Measurements from ENCODE around the gene NQO2.
A peak's percentile ranks its signal among the peaks of the same experiment; 100 is the strongest.

The NQO2 gene

GRCh38 chr6:2988426-2989331 is 11.0 kb upstream of the NQO2 start:
- Histone ChIP-seq H3K79me2 (ENCODE audit: insufficient read depth, low read length) (no peaks in the 10 kb centered on the region), H2AFZ (ENCODE audit: low read length) (no peak overlapping the region; the same call in 1 of the 2 replicates), H3K4me2 (ENCODE audit: low read length) (peak overlapping the region; percentile 75), H3K9me2 (ENCODE audit: low read depth, low read length) (no peaks in the 10 kb centered on the region), H3F3A (ENCODE audit: insufficient read depth, low read length) (no peaks in the 10 kb centered on the region), H3K9me3 (ENCODE audit: low read length) (no peaks in the 10 kb centered on the region), H3K4me1 (ENCODE audit: insufficient read depth, low read length, severe bottlenecking) (peaks cover 18% of the 10 kb centered on the region), H3K36me3 (ENCODE audit: insufficient read depth, low read length) (no peaks in the 10 kb centered on the region; the same call in 1 of the 2 replicates), H4K20me1 (ENCODE audit: insufficient read depth, low read length) (no peaks in the 10 kb centered on the region), H3K27me3 (ENCODE audit: insufficient read depth, low read length) (no peaks in the 10 kb centered on the region), H3K27ac (ENCODE audit: low read depth, low read length, poor library complexity, severe bottlenecking) (peak overlapping the region; percentile 81), H3K9ac (ENCODE audit: low read length) (peak overlapping the region; percentile 64), H3K4me3 (ENCODE audit: low read depth, low read length, poor library complexity, severe bottlenecking) (peak overlapping the region; percentile 72)
- no peak for TF ChIP-seq EZH2 (IDR thresholded peaks at IDR 0.05; ENCODE audit: borderline replicate concordance, low read length)
- TF ChIP-seq, protein P1, sequence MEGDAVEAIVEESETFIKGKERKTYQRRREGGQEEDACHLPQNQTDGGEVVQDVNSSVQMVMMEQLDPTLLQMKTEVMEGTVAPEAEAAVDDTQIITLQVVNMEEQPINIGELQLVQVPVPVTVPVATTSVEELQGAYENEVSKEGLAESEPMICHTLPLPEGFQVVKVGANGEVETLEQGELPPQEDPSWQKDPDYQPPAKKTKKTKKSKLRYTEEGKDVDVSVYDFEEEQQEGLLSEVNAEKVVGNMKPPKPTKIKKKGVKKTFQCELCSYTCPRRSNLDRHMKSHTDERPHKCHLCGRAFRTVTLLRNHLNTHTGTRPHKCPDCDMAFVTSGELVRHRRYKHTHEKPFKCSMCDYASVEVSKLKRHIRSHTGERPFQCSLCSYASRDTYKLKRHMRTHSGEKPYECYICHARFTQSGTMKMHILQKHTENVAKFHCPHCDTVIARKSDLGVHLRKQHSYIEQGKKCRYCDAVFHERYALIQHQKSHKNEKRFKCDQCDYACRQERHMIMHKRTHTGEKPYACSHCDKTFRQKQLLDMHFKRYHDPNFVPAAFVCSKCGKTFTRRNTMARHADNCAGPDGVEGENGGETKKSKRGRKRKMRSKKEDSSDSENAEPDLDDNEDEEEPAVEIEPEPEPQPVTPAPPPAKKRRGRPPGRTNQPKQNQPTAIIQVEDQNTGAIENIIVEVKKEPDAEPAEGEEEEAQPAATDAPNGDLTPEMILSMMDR (IDR thresholded peaks at IDR 0.05; ENCODE audit: low read length) = peak; percentile 84

DNA sequence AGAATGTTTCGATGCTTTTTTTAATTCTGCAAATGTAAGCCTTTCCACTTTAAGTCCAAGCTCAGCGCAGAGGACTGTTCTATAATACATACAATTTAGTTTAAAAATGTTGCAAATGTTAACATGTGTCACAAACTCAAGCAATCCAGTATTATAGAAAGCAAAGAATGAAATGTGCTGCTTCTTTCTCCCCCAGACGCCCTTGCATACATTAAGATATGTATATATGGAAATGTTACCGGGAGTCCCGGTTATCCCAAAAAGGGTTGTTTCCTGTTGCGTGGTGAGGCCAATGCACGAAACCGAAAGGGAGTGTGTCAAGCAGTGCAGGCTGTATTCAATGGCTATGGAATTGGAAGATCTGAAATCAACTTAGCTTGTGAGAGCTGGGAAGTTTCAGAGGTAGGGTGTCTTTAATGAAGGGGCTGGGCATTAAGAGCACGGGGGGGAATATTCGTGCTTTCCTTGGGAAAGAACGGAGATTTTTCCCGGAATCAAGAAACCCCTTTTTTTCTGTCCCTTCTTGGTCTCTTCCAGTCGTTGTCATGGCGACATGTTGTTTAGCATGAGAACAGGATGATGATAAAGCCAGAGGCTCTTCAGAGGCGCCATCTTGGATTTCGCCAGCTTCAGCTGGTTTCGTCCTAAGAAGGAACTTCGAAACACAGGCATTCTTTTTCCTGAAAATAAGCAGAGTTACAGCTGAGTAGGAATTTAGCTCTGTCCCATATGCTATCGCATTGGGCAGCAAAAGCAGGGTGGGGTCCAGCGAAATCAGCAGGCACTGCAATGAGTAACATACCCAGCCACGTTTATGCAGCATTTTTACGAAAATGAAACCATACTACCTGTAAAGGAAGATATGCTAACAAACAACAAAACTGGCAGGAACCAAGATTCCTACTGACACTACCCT is 10.1 kb upstream of the NQO2 start:
- TF ChIP-seq, protein P1 (IDR thresholded peaks at IDR 0.05; ENCODE audit: low read length) = no peak; the same call in none of the 2 replicates
- TF ChIP-seq EZH2 (IDR thresholded peaks at IDR 0.05; ENCODE audit: borderline replicate concordance, low read length) = no peak

DNA sequence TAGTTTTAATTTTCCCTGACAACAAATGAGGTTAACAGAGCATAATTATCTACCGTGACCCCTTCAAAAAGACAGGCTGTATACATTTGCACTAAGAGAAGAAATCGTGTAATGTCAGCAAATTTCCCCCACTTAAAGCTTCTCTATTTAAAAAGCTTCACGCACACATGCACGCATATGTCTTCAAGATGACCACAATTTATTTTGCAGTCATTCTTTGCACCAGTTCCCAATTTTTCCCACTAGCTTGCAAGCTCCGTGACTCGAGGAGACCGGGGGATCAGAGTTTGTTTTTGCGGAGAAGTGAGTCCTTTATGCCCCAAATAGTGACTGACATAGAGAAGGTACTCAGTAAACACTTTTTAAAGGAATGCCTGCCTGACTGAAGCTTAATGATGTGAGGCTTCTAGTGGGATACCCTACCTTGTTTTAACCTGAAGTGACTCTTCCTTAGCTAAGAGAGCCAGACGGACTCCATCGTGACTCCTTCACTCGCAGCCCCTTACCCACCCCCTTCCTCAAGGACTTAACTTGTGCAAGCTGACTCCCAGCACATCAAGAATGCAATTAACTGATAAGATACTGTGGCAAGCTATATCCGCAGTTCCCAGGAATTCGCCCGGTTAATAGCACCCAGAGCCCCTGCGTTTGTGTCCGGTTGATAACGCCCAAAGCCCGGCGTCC is 9.3 kb upstream of the NQO2 start:
- Histone ChIP-seq H3F3A (ENCODE audit: insufficient read depth, low read length) (no peaks in the 10 kb centered on the region), H3K4me2 (ENCODE audit: low read length) (peak overlapping the region; percentile 75), H3K9me3 (ENCODE audit: low read length) (no peaks in the 10 kb centered on the region), H2AFZ (ENCODE audit: low read length) (peak overlapping the region; percentile 19; the same call in 1 of the 2 replicates), H3K27me3 (ENCODE audit: insufficient read depth, low read length) (no peaks in the 10 kb centered on the region), H4K20me1 (ENCODE audit: insufficient read depth, low read length) (no peaks in the 10 kb centered on the region), H3K9ac (ENCODE audit: low read length) (peak overlapping the region; percentile 64), H3K9me2 (ENCODE audit: low read depth, low read length) (no peaks in the 10 kb centered on the region), H3K27ac (ENCODE audit: low read depth, low read length, poor library complexity, severe bottlenecking) (peak overlapping the region; percentile 81), H3K79me2 (ENCODE audit: insufficient read depth, low read length) (no peaks in the 10 kb centered on the region), H3K4me1 (ENCODE audit: insufficient read depth, low read length, severe bottlenecking) (peaks cover 18% of the 10 kb centered on the region), H3K36me3 (ENCODE audit: insufficient read depth, low read length) (no peaks in the 10 kb centered on the region; the same call in 1 of the 2 replicates), H3K4me3 (ENCODE audit: low read depth, low read length, poor library complexity, severe bottlenecking) (peak overlapping the region; percentile 72)
- TF ChIP-seq, protein P1 (IDR thresholded peaks at IDR 0.05; ENCODE audit: low read length) = no peak
- TF ChIP-seq EZH2 (IDR thresholded peaks at IDR 0.05; ENCODE audit: borderline replicate concordance, low read length) = no peak

More for the DNA sequence above, 10.1 kb upstream of the NQO2 start:
- peak overlapping the region; percentile 81 for H3K27ac ChIP-seq (ENCODE audit: low read depth, low read length, poor library complexity, severe bottlenecking)
- peaks cover 18% of the 10 kb centered on the region for H3K4me1 ChIP-seq (ENCODE audit: insufficient read depth, low read length, severe bottlenecking)
- peak overlapping the region; percentile 64 for H3K9ac ChIP-seq (ENCODE audit: low read length)
- no peaks in the 10 kb centered on the region for H3K9me3 ChIP-seq (ENCODE audit: low read length)
- no peaks in the 10 kb centered on the region for H3K27me3 ChIP-seq (ENCODE audit: insufficient read depth, low read length)
- H3K79me2 ChIP-seq (ENCODE audit: insufficient read depth, low read length) = no peaks in the 10 kb centered on the region
- no peaks in the 10 kb centered on the region for H4K20me1 ChIP-seq (ENCODE audit: insufficient read depth, low read length)
- peak overlapping the region; percentile 72 for H3K4me3 ChIP-seq (ENCODE audit: low read depth, low read length, poor library complexity, severe bottlenecking)
- H2AFZ ChIP-seq (ENCODE audit: low read length) = no peak overlapping the region; the same call in none of the 2 replicates
- H3F3A ChIP-seq (ENCODE audit: insufficient read depth, low read length) = no peaks in the 10 kb centered on the region
- H3K4me2 ChIP-seq (ENCODE audit: low read length) = peak overlapping the region; percentile 75
- no peaks in the 10 kb centered on the region for H3K9me2 ChIP-seq (ENCODE audit: low read depth, low read length)
- no peaks in the 10 kb centered on the region; the same call in 1 of the 2 replicates for H3K36me3 ChIP-seq (ENCODE audit: insufficient read depth, low read length)
